Vagina (tissue), 2 donors: ENCODE measurements around the gene CRX.

Experiments
- CTCF ChIP-seq, 3 experiments: fragments of 450-650 bp in 2 of 3; fragments of 200-600 bp in 1 of 3; sonication (generic) in 1 of 3; IDR thresholded peaks; one replicate each; pipeline ENCODE4 v1.5.1; 2017 to 2019; ENCODE audit warnings: antibody characterized with exemption in 3 of 3, mild to moderate bottlenecking in 2 of 3, moderate library complexity in 2 of 3
- POLR2A ChIP-seq, 2 donors: fragments of 450-650 bp; IDR thresholded peaks; one replicate each; pipeline ENCODE4 v1.6.1; 2017; ENCODE audit warnings: antibody characterized with exemption in 2 of 2, mild to moderate bottlenecking in 2 of 2, moderate library complexity in 2 of 2
- POLR2AphosphoS5 ChIP-seq, 2 donors: sonication (generic); formaldehyde crosslinking; IDR thresholded peaks; one replicate each; pipeline ENCODE4 v1.9.0; 2017; ENCODE audit warnings: antibody characterized with exemption in 2 of 2, mild to moderate bottlenecking in 2 of 2, low read depth in 1 of 2; ENCODE audit not compliant: insufficient read depth in 1 of 2

GRCh38 chr19:47839913-47840312, 18.2 kb downstream of the CRX start:
- no peak for TF ChIP-seq POLR2A (IDR thresholded peaks at IDR 0.05)
- TF ChIP-seq CTCF (IDR thresholded peaks at IDR 0.05) = no peak
- TF ChIP-seq POLR2AphosphoS5 (IDR thresholded peaks at IDR 0.05; ENCODE audit: insufficient read depth in 1 of 2, low read depth in 1 of 2) = no peak
